Ectodermal cell (in vitro differentiated cells): ENCODE data around the gene FAM20B.

ENCODE experiments used
- H3K27ac ChIP-seq: 2 replicates; pipeline ENCODE4 v1.7.0; 2013; ENCODE audit warnings: mild to moderate bottlenecking, low read depth, low read length; ENCODE audit not compliant: insufficient read depth, poor library complexity, severe bottlenecking
- H3K27me3 ChIP-seq: 2 replicates; pipeline ENCODE4 v1.7.0; 2013; ENCODE audit warnings: mild to moderate bottlenecking, low read length; ENCODE audit not compliant: insufficient read depth, control insufficient read depth, poor library complexity, severe bottlenecking
- H3K36me3 ChIP-seq: one replicate; pipeline ENCODE4 v1.7.0; 2013; ENCODE audit warnings: low read length; ENCODE audit not compliant: control insufficient read depth, insufficient read depth
- H3K4me1 ChIP-seq: one replicate; pipeline ENCODE4 v1.7.0; 2013; ENCODE audit warnings: low read length; ENCODE audit not compliant: control insufficient read depth, insufficient read depth
- H3K4me3 ChIP-seq: 2 replicates; pipeline ENCODE4 v1.7.0; 2013; ENCODE audit warnings: low read depth, low read length, control low read depth; ENCODE audit not compliant: insufficient read depth
- H3K9me3 ChIP-seq: 2 replicates; pipeline ENCODE4 v1.7.0; 2013; ENCODE audit warnings: mild to moderate bottlenecking, low read length, moderate library complexity; ENCODE audit not compliant: control insufficient read depth
- WGBS, 2 experiments: methylation state at CpG; one replicate each; pipeline ENCODE4 v1.1.7; 2013; ENCODE audit warnings: missing lambda C conversion rate in 2 of 2; 5-methylcytosine and 5-hydroxymethylcytosine counted together

FAM20B gene

DNA sequence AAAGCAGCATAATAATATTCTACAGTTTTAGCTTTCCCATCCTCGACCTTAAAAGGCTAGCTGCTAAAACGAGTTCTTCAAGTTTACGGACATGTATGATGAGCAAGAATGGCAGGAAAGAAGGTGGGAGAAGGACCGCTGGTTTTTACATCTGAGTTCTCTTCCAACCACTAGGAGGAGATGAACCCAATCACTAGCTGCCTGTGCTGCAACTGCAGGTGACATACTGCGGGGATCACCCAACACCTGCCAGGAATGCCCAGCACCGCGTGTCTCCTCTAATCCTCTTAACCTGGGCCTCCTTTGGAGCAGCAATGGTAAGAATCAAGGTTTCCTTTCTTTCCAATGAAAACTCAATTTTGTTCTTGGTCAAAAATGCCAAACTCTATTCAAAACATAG lies 79.7 kb downstream of the FAM20B start:
- H3K27ac ChIP-seq: no peak overlapping the region
- H3K36me3 ChIP-seq: peaks cover 18% of the 10 kb centered on the region
- H3K4me1 ChIP-seq: no peaks in the 10 kb centered on the region
- 55 to 57% methylated on average over 7 of the region's 7 CpGs for WGBS, 2 experiments
- no peaks in the 10 kb centered on the region for H3K27me3 ChIP-seq
- H3K4me3 ChIP-seq: no peak overlapping the region
- H3K9me3 ChIP-seq: no peaks in the 10 kb centered on the region

DNA sequence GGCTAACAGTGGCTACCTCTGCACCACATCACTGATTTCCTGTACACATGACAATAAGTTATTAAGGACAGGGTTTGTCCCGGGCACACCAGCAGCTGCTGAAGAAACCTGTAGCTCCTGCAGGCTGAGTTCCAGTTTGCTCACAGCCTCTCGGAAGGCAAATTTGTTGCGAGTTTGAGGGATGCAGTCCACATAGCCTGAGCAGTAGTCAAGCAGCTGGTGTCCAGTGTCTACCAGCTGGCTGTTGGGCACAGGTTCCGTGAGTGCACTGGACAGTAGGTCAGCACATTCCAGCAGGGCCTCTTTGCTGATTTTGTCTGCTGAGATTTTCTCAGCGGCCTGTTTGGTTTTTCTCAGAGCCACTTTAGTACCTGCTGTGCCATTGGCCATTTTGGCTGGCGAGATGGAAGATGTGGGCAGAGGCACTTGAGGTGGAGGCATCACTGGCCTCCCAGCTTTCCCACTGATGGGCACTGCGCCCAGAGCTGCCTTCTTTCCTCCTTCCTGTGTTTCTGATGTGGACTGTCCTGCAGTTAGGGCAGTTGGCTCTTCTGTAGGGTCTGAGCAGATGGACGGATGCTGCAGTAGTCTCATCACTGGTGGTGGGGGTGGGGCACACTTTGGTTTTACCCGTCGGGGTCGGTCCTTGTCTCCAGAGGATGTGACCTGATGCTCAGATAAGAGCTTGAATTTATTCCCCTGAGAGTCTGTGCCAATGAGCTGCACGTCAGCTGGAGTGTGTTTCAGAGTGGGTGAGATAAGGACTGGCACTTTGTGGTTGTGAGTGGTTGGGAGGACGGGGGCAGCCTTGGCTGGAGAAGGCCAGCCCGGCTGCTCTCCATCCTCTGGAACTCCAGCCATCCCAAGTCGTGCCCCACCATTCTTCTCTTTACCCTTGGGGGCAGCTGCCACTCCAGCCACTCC lies 82.3 kb downstream of the FAM20B start:
- H3K36me3 ChIP-seq: peaks cover 23% of the 10 kb centered on the region
- no peak overlapping the region for H3K27ac ChIP-seq

DNA sequence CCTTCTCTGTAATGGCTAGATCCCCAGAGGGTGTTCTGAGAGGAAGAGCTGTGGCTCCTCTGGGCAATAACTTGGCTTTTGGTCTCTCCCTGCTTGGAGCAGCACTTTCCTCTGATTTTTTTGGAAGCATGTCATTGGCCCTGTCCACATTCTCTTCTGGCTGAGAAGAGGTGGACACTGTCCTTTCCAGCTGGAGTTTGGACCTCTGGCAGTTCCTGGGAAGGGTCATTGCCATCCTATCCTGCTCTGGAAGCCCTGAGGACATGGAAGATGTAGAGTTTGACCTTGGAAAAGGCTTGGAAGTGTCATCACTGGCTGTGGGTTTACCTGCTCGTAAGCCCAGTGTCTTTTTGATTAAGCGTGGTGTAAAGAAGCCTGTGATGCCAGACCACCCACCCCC lies 83.0 kb downstream of the FAM20B start:
- H3K4me1 ChIP-seq: no peaks in the 10 kb centered on the region
- no peak overlapping the region for H3K4me3 ChIP-seq
- H3K27me3 ChIP-seq: no peaks in the 10 kb centered on the region
- WGBS, 2 experiments: 94% methylated on average over 2 of the region's 2 CpGs
- peaks cover 23% of the 10 kb centered on the region for H3K36me3 ChIP-seq
- no peaks in the 10 kb centered on the region for H3K9me3 ChIP-seq
- H3K27ac ChIP-seq: no peak overlapping the region

More for the DNA sequence above, 82.3 kb downstream of the FAM20B start:
- Histone ChIP-seq H3K4me3 (no peak overlapping the region), H3K9me3 (no peaks in the 10 kb centered on the region), H3K4me1 (no peaks in the 10 kb centered on the region), H3K27me3 (no peaks in the 10 kb centered on the region)
- WGBS, 2 experiments: 94 to 95% methylated on average over 15 of the region's 15 CpGs

DNA sequence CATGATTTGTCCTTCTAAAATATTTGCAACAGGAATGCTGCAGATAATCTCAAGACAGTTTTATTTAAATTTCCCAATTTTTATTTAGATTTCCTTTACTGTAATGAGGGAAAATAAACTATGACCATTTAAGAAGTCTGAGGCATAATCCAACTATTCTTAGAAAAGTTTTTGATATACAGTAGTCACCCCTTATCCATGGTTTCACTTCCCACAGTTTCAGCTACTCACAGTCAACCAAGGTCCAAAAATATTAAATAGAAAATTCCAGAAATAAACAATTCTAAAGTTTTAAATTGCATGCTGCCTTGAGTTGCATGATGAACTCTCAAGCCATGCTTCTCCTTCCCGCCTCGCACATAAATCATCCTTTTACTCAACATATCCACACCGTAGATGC lies 89.5 kb downstream of the FAM20B start:
- 94 to 99% methylated on average over 3 of the region's 3 CpGs for WGBS, 2 experiments
- Histone ChIP-seq H3K27me3 (no peaks in the 10 kb centered on the region), H3K27ac (no peak overlapping the region), H3K36me3 (peaks cover 15% of the 10 kb centered on the region), H3K4me3 (no peak overlapping the region), H3K4me1 (no peaks in the 10 kb centered on the region), H3K9me3 (no peaks in the 10 kb centered on the region)

DNA sequence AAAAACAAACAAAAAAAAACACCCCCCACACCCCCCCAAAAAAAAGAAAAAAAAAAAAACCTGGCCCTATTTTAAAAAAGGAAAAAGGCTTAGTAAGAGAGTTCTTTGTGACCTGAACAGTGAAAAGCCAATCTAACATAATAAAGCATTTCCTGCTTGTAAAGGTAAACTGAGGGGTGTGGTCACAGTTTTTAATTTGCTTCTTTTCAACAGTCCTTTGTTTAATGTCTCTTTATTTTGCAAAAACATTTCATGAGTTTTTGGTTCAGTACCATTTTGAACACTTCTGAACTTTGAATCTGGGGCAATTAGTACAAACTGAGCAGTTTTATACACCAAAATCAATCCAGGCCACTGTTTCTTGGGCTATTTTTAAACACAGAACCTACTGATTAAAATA lies 93.8 kb downstream of the FAM20B start:
- Histone ChIP-seq H3K27me3 (no peaks in the 10 kb centered on the region), H3K36me3 (peaks cover 8% of the 10 kb centered on the region), H3K27ac (no peak overlapping the region), H3K4me3 (no peak overlapping the region), H3K4me1 (no peaks in the 10 kb centered on the region), H3K9me3 (no peaks in the 10 kb centered on the region)

DNA sequence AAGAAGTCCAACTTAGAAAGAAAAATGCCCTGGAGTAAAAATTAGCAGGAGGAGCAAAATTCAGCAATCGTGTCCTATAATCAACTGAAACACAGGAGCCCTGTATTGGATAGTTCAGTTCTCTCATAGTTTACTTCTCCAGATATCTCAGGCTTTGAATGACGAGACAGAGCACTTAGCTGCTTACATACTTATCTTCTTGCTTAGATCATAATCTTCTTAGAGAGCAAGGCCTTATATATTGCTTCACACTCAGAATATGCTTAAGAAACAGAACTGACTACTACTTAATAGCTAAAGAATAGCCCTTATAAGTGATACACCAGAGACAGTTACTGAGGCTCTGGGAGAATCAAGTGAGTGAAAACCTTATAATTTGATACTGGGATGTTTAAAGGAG lies 95.0 kb downstream of the FAM20B start:
- no peak overlapping the region for H3K4me3 ChIP-seq
- H3K27me3 ChIP-seq: no peaks in the 10 kb centered on the region
- peaks cover 7% of the 10 kb centered on the region for H3K36me3 ChIP-seq
- H3K4me1 ChIP-seq: no peaks in the 10 kb centered on the region
- H3K9me3 ChIP-seq: no peaks in the 10 kb centered on the region
- WGBS, 2 experiments: 93 to 94% methylated on average over 2 of the region's 2 CpGs
- no peak overlapping the region for H3K27ac ChIP-seq

DNA sequence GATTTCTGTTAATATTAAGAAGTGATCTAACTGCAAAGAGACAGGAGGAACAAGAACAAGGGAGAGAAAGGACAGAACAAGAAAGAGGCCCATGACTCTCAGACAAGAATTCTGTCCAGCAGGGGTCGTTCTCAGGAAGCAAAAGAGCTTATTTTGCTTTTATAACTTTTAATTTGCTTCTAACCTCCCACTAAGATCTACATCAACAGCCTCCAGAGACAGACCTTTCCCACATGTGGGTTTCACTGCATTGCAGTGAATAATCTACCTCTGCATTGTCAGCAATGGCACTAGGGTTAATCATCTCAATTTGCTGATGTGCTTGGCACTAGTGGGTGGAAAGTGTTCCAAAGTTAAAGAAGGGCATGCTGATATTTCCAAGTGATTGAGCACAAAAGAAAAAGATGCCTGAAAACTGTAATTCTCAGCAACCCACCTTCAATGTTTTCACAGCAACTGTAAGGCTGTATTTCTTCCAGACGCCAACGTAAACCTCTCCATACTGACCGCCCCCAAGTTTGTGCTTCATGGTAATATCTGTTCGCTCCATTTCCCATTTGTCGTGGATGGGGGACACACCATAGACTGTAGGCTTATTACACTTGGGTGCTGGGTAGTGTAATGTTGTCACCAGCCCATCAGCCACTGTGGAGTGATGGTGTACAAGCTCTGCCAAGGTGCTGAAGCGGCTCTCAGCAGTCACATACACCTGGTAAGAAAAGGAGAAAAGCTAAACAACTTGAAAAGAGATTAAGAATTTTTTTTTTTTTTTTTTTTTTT lies 95.7 kb downstream of the FAM20B start:
- Histone ChIP-seq H3K9me3 (no peaks in the 10 kb centered on the region), H3K4me3 (no peak overlapping the region), H3K4me1 (no peaks in the 10 kb centered on the region), H3K27me3 (no peaks in the 10 kb centered on the region), H3K36me3 (peaks cover 7% of the 10 kb centered on the region), H3K27ac (no peak overlapping the region)
- 87 to 88% methylated on average over 7 of the region's 7 CpGs for WGBS, 2 experiments

DNA sequence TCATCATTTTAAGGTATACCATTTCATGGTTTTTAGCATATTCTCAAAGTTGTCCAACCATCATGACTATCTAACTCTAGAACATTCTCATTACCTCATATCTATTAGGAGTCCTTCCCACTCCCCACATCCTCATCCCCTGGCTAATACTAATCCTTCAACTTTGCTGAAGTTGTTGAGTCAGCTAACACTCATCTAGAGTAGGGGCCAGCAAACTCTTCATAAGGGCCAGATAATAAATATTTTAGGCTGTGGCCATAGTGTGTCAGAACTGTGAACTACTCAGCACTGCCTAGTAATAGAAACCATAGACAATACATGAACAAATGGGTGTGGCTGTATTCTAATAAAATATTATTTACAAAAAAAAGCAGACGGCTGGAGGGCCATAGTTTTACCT lies 99.2 kb downstream of the FAM20B start:
- H3K9me3 ChIP-seq: no peaks in the 10 kb centered on the region
- no peaks in the 10 kb centered on the region for H3K27me3 ChIP-seq
- no peaks in the 10 kb centered on the region for H3K4me1 ChIP-seq
- no peak overlapping the region for H3K4me3 ChIP-seq
- WGBS, 2 experiments: 83% methylated on average over 1 of the region's 1 CpG; no CpG with 5 or more reads in 1 of the 2 experiments
- H3K27ac ChIP-seq: no peak overlapping the region
- peaks cover 2% of the 10 kb centered on the region for H3K36me3 ChIP-seq
